Fibroblast of lung (primary cell): ENCODE results near the gene CD1D. TPM values are rescaled to one million over a fixed set of nuclear protein-coding genes. Genes with fewer than 3 reads are reported as not detected.
A peak's percentile ranks its signal among the peaks of the same experiment; 100 is the strongest.

Experiments
- DNase-seq, 2 donors: peaks; one replicate each; pipeline versions ENCODE4 v3.0.0 to v3.0.0-alpha.2; 2010; ENCODE audit warnings: low read depth in 2 of 2
- H2AFZ ChIP-seq: 2 replicates; pipeline ENCODE4 v1.5.1; 2012; ENCODE audit warnings: low read length, control low read depth, inconsistent platforms
- H3K27ac ChIP-seq: 2 replicates; pipeline ENCODE4 v1.5.1; 2011; ENCODE audit warnings: low read length, control low read depth; ENCODE audit not compliant: insufficient read depth
- H3K27me3 ChIP-seq: 2 replicates; pipeline ENCODE4 v1.5.1; 2011; ENCODE audit warnings: mild to moderate bottlenecking, low read length; ENCODE audit not compliant: control insufficient read depth, insufficient read depth
- H3K36me3 ChIP-seq: 2 replicates; pipeline ENCODE4 v1.5.1; 2011; ENCODE audit warnings: low read length; ENCODE audit not compliant: control insufficient read depth, insufficient read depth
- H3K4me1 ChIP-seq: 2 replicates; pipeline ENCODE4 v1.5.1; 2011; ENCODE audit warnings: low read length; ENCODE audit not compliant: control insufficient read depth, insufficient read depth; ENCODE audit errors: extremely low read depth
- H3K4me2 ChIP-seq: 2 replicates; pipeline ENCODE4 v1.5.1; 2011; ENCODE audit warnings: low read length, control low read depth; ENCODE audit not compliant: insufficient read depth; ENCODE audit errors: extremely low read depth
- H3K4me3 ChIP-seq, 4 experiments: fragments of 200-600 bp in 1 of 4; sonication (generic) in 1 of 4; replicated peaks in 1 of 4; 2 replicates each; pipeline ENCODE4 v1.5.1; 2011 to 2016; ENCODE audit warnings: low read length in 4 of 4, low read depth in 3 of 4, mild to moderate bottlenecking in 3 of 4, control low read depth in 2 of 4, inconsistent platforms in 1 of 4, mixed read lengths in 1 of 4; ENCODE audit not compliant: insufficient read depth in 1 of 4; ENCODE audit errors: control extremely low read depth in 1 of 4
- H3K79me2 ChIP-seq: 2 replicates; pipeline ENCODE4 v1.5.1; 2012; ENCODE audit warnings: mild to moderate bottlenecking, low read length, inconsistent platforms; ENCODE audit not compliant: control insufficient read depth, insufficient read depth
- H3K9ac ChIP-seq: 2 replicates; pipeline ENCODE4 v1.5.1; 2011; ENCODE audit warnings: mild to moderate bottlenecking, low read length, control low read depth; ENCODE audit not compliant: insufficient read depth
- H3K9me3 ChIP-seq: 2 replicates; pipeline ENCODE4 v1.5.1; 2012; ENCODE audit warnings: low read depth, low read length; ENCODE audit not compliant: control insufficient read depth, insufficient read depth
- H4K20me1 ChIP-seq: 2 replicates; pipeline ENCODE4 v1.5.1; 2011; ENCODE audit warnings: low read length; ENCODE audit not compliant: control insufficient read depth, insufficient read depth; ENCODE audit errors: extremely low read depth
- CTCF ChIP-seq, 2 donors: IDR thresholded peaks in 1 of 2; conservative IDR thresholded peaks in 1 of 2; 1 replicate in 1 of 2; 2 replicates in 1 of 2; pipeline ENCODE4 v1.5.1; 2011 to 2012; ENCODE audit warnings: low read length in 2 of 2, control low read depth in 1 of 2, inconsistent platforms in 1 of 2, low read depth in 1 of 2, mild to moderate bottlenecking in 1 of 2
- EZH2 ChIP-seq: IDR thresholded peaks from 2 replicates; pipeline ENCODE4 v1.5.1; 2012; ENCODE audit warnings: low read length, control low read depth, mild to moderate bottlenecking; ENCODE audit errors: missing control alignments
- polyA plus RNA-seq, 2 donors: library from polyadenylated mRNA; depleted of rRNA in 1 of 2; stranded (reverse) in 1 of 2; unstranded in 1 of 2; fragments of >200 nt; gene quantifications; 2 replicates each; pipeline ENCODE4 v1.2.1, GENCODE V29; 2011 to 2012; ENCODE audit warnings: missing spikeins in 1 of 2
- total RNA-seq: library from RNA; depleted of rRNA; stranded (reverse); fragments of >200 nt; gene quantifications from 2 replicates; pipeline ENCODE4 v1.2.1, GENCODE V29; 2014

CD1D gene
- total and polyA plus RNA-seq, 2 donors (not counting 1 experiment from before 2014, with no cell fraction given) = 0.66 TPM; not detected in 1

DNA sequence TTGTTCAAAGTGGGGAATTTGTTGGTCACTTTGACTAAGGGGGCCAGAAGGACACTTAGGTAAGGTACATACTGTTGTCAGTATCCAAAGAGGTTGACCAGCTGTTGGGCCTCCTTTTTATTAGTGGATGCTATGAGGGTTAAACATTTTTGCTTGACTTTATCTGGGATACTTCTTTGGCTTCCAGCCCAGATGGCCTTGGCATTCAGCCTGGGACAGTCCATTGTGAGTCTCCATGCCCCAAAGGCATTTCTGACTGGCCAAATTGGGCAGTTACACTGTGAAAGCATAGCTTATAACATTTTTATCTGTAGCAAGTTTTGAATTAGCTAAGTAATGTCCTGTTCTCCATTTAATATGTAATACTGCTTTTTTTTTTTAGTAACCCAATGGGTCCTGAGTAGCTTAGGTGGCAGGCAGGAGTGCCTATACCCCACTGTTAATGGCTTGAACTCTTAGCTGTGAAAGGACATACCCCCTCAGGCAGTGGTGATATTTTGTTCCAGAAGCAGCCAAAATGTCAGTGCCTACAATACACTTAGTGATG lies 35.4 kb upstream of the CD1D start:
- Histone ChIP-seq H3K4me2 (no peak overlapping the region), H4K20me1 (no peaks in the 10 kb centered on the region)

DNA sequence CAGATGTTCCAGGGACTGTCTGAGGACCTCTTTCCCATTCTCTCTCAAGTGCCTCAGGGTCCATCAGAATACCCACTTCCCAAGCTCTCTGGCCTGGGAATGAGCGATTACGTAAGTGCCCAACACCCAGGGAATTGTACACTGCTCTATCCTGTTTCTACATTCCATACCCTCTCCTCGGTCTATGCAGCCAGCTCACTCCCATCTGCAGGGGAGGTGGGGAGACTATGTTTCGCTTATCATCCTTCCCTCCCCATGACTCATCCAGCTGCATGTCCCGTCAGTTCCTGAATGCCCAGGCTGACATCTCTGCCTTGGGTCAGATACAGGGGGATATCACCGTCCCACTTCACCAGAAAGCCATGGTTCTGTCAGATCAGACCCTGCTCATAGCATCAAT lies 34.5 kb upstream of the CD1D start:
- H4K20me1 ChIP-seq = no peaks in the 10 kb centered on the region
- no peak for TF ChIP-seq CTCF (conservative IDR thresholded peaks at IDR 0.05 in 1 of 2, IDR thresholded peaks at IDR 0.05 in 1 of 2; ENCODE audit: low read depth in 1 of 2, low read length in 2 of 2)
- no peak for TF ChIP-seq EZH2
- no peaks in the 10 kb centered on the region for H3K79me2 ChIP-seq
- no peaks in the 10 kb centered on the region for H3K4me1 ChIP-seq
- no peaks in the 10 kb centered on the region for H3K9me3 ChIP-seq
- H3K36me3 ChIP-seq = no peaks in the 10 kb centered on the region
- DNase-seq = peak; percentile 28 to 30
- H3K27me3 ChIP-seq = no peaks in the 10 kb centered on the region
- no peak overlapping the region for H3K9ac ChIP-seq
- H3K27ac ChIP-seq = no peak overlapping the region
- H3K4me2 ChIP-seq = no peak overlapping the region
- no peak overlapping the region for H3K4me3 ChIP-seq
- no peak overlapping the region for H2AFZ ChIP-seq

More for the DNA sequence above, 35.4 kb upstream of the CD1D start:
- Histone ChIP-seq H3K27ac (no peak overlapping the region), H3K27me3 (no peaks in the 10 kb centered on the region), H3K9me3 (no peaks in the 10 kb centered on the region), H3K9ac (no peak overlapping the region), H3K79me2 (no peaks in the 10 kb centered on the region), H3K4me3 (no peak overlapping the region), H2AFZ (no peak overlapping the region), H3K4me1 (no peaks in the 10 kb centered on the region), H3K36me3 (no peaks in the 10 kb centered on the region)
- peak; percentile 24 to 41 for DNase-seq
- TF ChIP-seq EZH2 = no peak
- TF ChIP-seq CTCF (conservative IDR thresholded peaks at IDR 0.05 in 1 of 2, IDR thresholded peaks at IDR 0.05 in 1 of 2; ENCODE audit: low read depth in 1 of 2, low read length in 2 of 2) = no peak

DNA sequence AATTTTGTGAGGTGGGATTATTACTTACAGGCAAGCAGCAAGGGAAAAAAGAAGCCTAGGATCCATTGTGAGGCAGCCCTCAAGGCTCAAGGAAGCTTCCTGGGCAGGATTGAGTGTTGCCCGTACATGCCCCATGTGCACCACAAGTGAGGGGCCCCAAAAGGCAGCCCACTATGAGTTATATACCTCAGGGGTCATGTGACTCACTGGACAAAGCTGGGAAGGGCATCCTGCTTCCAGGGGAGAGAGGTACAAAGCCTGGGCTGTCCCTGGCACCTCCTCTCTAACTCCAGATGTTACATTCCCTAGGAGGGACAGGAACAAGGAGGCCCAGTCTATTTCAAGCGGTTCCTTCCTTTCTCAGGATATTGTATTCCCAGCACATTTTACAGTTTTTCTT lies 34.0 kb upstream of the CD1D start:
- no peaks in the 10 kb centered on the region for H3K36me3 ChIP-seq

More for the DNA sequence above, 34.0 kb upstream of the CD1D start:
- no peak overlapping the region for H3K4me3 ChIP-seq
- H3K4me2 ChIP-seq = no peak overlapping the region
- H3K79me2 ChIP-seq = no peaks in the 10 kb centered on the region
- H4K20me1 ChIP-seq = no peaks in the 10 kb centered on the region
- no peak overlapping the region for H3K27ac ChIP-seq
- no peaks in the 10 kb centered on the region for H3K4me1 ChIP-seq
- no peak overlapping the region for H3K9ac ChIP-seq
- H3K9me3 ChIP-seq = no peaks in the 10 kb centered on the region
- no peak for DNase-seq
- H2AFZ ChIP-seq = no peak overlapping the region
- H3K27me3 ChIP-seq = no peaks in the 10 kb centered on the region
- no peak for TF ChIP-seq EZH2
- no peak for TF ChIP-seq CTCF (conservative IDR thresholded peaks at IDR 0.05 in 1 of 2, IDR thresholded peaks at IDR 0.05 in 1 of 2; ENCODE audit: low read depth in 1 of 2, low read length in 2 of 2)
